Endothelial cell of umbilical vein (primary cell): ENCODE measurements around the gene CACNA1E.

Experiments used
- CTCF ChIP-seq, 2 donors: IDR thresholded peaks; 1 replicate in 1 of 2; 2 replicates in 1 of 2; pipeline ENCODE4 v1.5.1; 2011; ENCODE audit warnings: low read length in 2 of 2, mild to moderate bottlenecking in 2 of 2, moderate library complexity in 2 of 2, control low read depth in 1 of 2, inconsistent platforms in 1 of 2, low read depth in 1 of 2; ENCODE audit not compliant: insufficient read depth in 1 of 2; ENCODE audit errors: extremely low read depth in 1 of 2
- EZH2 ChIP-seq: IDR thresholded peaks from 2 replicates; pipeline ENCODE4 v1.6.1; 2012; ENCODE audit warnings: borderline replicate concordance, low read depth, mild to moderate bottlenecking, moderate library complexity, low read length, inconsistent platforms; ENCODE audit not compliant: severe bottlenecking
- JUN ChIP-seq: IDR thresholded peaks from 2 replicates; pipeline ENCODE4 v1.6.1; 2011; ENCODE audit warnings: borderline replicate concordance, low read depth; ENCODE audit not compliant: insufficient read length, insufficient read depth
- POLR2AphosphoS5 ChIP-seq: IDR thresholded peaks from 2 replicates; pipeline ENCODE4 v1.6.1; 2012; ENCODE audit warnings: low read depth, mild to moderate bottlenecking, control low read depth, low read length, moderate library complexity; ENCODE audit not compliant: insufficient read depth

GRCh38 chr1:181793831-181794230 lies 310.5 kb downstream of the CACNA1E start:
- TF ChIP-seq CTCF (IDR thresholded peaks at IDR 0.05; ENCODE audit: extremely low read depth in 1 of 2, insufficient read depth in 1 of 2, low read depth in 1 of 2, low read length in 2 of 2) = no peak
- TF ChIP-seq EZH2 = no peak
- no peak for TF ChIP-seq JUN
- TF ChIP-seq POLR2AphosphoS5 = no peak
